ENCODE results near the gene PCDHGA8.
"Not testable (repeated sequence)": the region's sequence is repeated elsewhere in the genome, so short reads cannot be mapped to it uniquely, and the experiment has no call there.

The PCDHGA8 gene

DNA sequence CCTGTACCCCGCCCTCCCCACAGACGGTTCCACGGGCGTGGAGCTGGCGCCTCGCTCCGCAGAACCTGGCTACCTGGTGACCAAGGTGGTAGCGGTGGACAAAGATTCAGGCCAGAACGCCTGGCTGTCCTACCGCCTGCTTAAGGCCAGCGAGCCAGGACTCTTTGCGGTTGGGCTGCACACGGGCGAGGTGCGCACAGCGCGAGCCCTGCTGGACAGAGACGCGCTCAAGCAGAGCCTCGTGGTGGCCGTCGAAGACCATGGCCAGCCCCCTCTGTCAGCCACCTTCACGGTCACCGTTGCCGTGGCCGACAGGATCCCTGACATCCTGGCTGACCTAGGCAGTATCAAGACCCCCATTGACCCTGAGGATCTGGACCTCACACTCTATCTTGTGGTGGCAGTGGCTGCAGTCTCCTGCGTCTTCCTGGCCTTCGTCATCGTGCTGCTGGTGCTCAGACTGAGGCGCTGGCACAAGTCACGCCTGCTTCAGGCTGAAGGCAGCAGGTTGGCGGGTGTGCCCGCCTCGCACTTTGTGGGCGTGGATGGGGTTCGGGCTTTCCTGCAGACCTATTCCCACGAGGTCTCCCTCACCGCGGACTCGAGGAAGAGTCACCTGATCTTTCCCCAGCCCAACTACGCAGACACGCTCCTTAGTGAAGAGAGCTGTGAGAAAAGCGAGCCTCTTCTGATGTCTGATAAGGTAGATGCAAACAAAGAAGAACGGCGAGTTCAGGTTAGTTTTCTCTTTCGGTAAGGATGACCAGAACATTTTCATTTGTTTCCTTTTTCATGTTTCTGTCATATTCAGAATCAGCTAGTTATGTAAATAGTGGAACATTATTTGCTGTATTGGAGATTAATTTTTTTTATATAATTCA is 26.2 kb upstream of the PCDHGA8 start:
- no peak overlapping the region for H3K4me3 ChIP-seq (replicated peaks; ENCODE audit: low read depth, low read length)
- TF ChIP-seq, protein P1, sequence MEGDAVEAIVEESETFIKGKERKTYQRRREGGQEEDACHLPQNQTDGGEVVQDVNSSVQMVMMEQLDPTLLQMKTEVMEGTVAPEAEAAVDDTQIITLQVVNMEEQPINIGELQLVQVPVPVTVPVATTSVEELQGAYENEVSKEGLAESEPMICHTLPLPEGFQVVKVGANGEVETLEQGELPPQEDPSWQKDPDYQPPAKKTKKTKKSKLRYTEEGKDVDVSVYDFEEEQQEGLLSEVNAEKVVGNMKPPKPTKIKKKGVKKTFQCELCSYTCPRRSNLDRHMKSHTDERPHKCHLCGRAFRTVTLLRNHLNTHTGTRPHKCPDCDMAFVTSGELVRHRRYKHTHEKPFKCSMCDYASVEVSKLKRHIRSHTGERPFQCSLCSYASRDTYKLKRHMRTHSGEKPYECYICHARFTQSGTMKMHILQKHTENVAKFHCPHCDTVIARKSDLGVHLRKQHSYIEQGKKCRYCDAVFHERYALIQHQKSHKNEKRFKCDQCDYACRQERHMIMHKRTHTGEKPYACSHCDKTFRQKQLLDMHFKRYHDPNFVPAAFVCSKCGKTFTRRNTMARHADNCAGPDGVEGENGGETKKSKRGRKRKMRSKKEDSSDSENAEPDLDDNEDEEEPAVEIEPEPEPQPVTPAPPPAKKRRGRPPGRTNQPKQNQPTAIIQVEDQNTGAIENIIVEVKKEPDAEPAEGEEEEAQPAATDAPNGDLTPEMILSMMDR (IDR thresholded peaks at IDR 0.05; ENCODE audit: insufficient read depth, low read length, poor library complexity, severe bottlenecking): no peak
- no peak for DNase-seq (ENCODE audit: extremely low read depth, insufficient read length)
- H3K27me3 ChIP-seq (replicated peaks; ENCODE audit: control insufficient read depth, insufficient read depth, low read length): no peaks in the 10 kb centered on the region
- H3K36me3 ChIP-seq (ENCODE audit: control insufficient read depth, insufficient read depth, low read length): no peaks in the 10 kb centered on the region

DNA sequence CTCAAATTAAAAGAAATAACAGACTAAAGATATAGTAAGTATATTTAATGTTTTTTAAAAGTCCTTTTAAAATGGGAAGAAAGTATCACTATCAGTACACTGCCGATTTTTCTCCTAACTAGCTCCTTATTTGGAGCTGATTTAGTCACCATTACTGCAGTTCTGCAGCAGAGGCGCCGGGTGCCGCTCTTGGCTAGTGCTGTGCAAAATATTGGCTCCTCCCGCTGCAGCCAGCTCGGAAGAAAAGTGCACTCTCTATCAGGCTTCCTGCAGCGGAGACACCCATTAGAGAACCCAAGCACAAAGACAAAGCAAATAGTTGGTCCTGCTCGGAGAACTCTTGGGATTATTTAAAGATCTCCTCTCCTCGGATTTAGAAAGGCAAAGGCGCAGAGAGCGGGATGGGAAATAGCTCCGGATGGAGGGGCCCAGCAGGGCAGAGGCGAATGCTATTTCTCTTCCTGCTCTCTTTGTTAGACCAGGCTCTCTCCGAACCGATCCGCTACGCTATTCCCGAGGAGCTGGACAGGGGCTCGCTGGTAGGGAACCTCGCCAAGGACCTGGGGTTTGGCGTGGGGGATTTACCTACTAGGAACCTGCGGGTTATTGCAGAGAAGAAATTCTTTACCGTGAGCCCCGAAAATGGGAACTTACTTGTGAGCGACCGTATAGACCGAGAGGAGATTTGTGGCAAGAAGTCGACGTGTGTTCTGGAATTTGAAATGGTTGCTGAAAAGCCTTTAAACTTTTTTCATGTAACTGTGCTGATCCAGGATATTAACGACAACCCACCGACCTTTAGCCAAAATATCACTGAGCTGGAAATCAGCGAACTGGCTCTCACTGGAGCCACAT is 22.2 kb upstream of the PCDHGA8 start, which contains the start of gene PCDHGB3:
Gene PCDHGB3, plus strand, starts transcription at position 249 of the 855 bp plus-strand sequence. Its CDS starts 153 bp downstream, at position 402.
- Histone ChIP-seq H3K36me3 (ENCODE audit: control insufficient read depth, insufficient read depth, low read length) (no peaks in the 10 kb centered on the region), H3K27me3 (replicated peaks; ENCODE audit: control insufficient read depth, insufficient read depth, low read length) (no peaks in the 10 kb centered on the region), H3K4me3 (replicated peaks; ENCODE audit: low read depth, low read length) (peak within 1 kb of the TSS; percentile 64)
- DNase-seq (ENCODE audit: extremely low read depth, insufficient read length): peak; percentile 37
- TF ChIP-seq, protein P1 (IDR thresholded peaks at IDR 0.05; ENCODE audit: insufficient read depth, low read length, poor library complexity, severe bottlenecking): peak; percentile 78

DNA sequence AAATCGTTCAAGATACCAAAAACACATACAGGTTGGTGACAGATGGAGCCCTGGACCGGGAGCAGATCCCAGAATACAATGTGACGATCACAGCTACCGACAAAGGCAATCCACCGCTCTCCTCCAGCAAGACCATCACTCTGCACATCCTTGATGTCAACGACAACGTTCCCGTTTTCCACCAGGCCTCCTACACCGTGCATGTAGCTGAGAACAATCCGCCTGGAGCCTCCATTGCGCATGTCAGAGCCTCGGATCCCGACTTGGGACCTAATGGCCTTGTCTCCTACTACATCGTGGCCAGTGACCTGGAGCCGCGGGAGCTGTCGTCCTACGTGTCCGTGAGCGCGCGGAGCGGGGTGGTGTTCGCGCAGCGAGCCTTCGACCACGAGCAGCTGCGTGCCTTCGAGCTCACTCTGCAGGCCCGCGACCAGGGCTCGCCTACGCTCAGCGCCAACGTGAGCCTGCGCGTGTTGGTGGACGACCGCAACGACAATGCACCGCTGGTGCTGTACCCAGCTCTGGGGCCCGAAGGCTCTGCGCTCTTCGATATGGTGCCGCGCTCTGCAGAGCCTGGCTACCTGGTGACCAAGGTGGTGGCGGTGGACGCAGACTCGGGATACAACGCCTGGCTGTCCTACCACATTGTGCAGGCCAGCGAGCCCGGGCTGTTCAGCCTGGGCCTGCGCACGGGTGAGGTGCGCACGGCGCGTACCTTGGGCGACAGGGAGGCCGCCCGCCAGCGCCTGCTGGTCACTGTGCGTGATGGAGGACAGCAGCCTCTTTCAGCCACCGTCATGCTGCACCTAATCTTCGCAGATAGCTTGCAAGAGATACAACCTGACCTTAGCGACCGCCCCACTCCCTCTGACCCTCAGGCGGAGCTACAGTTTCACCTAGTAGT is 20.6 kb upstream of the PCDHGA8 start:
- no peaks in the 10 kb centered on the region for H3K27me3 ChIP-seq (replicated peaks; ENCODE audit: control insufficient read depth, insufficient read depth, low read length)
- H3K36me3 ChIP-seq (ENCODE audit: control insufficient read depth, insufficient read depth, low read length): no peaks in the 10 kb centered on the region
- DNase-seq (ENCODE audit: extremely low read depth, insufficient read length): no peak
- TF ChIP-seq, protein P1 (IDR thresholded peaks at IDR 0.05; ENCODE audit: insufficient read depth, low read length, poor library complexity, severe bottlenecking): no peak
- no peak overlapping the region for H3K4me3 ChIP-seq (replicated peaks; ENCODE audit: low read depth, low read length)

DNA sequence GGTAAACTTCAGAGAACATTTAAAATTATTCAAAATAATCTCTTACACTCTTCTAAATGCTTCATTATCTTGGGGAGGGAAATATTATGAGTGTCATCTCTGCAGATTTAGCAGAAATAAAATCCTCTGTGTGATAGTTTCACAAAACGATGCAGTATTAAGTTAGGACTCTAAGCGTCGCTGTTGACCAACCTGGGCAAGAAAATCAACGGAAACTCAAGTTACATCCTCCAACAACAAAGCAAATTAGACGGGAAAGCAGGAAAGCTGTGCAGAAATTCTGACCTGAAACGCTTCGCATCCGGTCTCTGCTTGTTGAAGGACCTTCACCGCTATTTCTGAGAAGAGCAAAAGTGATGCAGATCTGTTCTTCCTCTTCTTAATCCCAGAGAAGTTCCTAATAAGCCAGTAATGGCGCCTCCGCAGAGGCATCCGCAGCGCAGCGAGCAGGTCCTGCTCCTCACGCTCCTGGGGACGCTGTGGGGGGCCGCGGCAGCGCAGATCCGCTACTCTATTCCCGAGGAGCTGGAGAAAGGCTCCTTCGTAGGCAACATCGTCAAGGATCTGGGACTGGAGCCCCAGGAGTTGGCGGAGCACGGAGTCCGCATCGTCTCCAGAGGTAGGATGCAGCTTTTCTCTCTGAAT is 18.6 kb upstream of the PCDHGA8 start, which contains the start of gene PCDHGA6:
Gene PCDHGA6, plus strand, starts transcription at position 219 of the 645 bp plus-strand sequence. Its CDS starts 193 bp downstream, at position 412.
- TF ChIP-seq, protein P1 (IDR thresholded peaks at IDR 0.05; ENCODE audit: insufficient read depth, low read length, poor library complexity, severe bottlenecking): no peak
- H3K27me3 ChIP-seq (replicated peaks; ENCODE audit: control insufficient read depth, insufficient read depth, low read length): no peaks in the 10 kb centered on the region
- no peak for DNase-seq (ENCODE audit: extremely low read depth, insufficient read length)
- no peak within 1 kb of the TSS for H3K4me3 ChIP-seq (replicated peaks; ENCODE audit: low read depth, low read length)
- no peaks in the 10 kb centered on the region for H3K36me3 ChIP-seq (ENCODE audit: control insufficient read depth, insufficient read depth, low read length)

DNA sequence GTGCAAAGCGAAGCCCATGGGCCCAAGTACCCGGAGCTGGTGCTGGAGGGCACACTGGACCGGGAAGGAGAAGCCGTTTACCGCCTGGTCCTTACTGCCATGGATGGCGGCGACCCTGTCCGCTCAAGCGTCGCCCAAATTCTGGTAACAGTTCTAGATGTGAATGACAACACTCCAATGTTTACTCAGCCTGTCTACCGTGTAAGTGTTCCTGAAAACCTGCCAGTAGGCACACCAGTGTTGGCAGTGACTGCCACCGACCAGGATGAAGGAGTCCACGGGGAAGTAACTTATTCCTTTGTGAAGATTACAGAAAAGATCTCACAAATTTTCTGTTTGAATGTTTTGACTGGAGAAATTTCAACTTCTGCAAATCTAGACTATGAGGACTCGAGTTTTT is 17.8 kb upstream of the PCDHGA8 start:
- TF ChIP-seq, protein P1 (IDR thresholded peaks at IDR 0.05; ENCODE audit: insufficient read depth, low read length, poor library complexity, severe bottlenecking): no peak
- Histone ChIP-seq H3K4me3 (replicated peaks; ENCODE audit: low read depth, low read length) (no peak overlapping the region), H3K36me3 (ENCODE audit: control insufficient read depth, insufficient read depth, low read length) (no peaks in the 10 kb centered on the region), H3K27me3 (replicated peaks; ENCODE audit: control insufficient read depth, insufficient read depth, low read length) (no peaks in the 10 kb centered on the region)
- no peak for DNase-seq (ENCODE audit: extremely low read depth, insufficient read length)

DNA sequence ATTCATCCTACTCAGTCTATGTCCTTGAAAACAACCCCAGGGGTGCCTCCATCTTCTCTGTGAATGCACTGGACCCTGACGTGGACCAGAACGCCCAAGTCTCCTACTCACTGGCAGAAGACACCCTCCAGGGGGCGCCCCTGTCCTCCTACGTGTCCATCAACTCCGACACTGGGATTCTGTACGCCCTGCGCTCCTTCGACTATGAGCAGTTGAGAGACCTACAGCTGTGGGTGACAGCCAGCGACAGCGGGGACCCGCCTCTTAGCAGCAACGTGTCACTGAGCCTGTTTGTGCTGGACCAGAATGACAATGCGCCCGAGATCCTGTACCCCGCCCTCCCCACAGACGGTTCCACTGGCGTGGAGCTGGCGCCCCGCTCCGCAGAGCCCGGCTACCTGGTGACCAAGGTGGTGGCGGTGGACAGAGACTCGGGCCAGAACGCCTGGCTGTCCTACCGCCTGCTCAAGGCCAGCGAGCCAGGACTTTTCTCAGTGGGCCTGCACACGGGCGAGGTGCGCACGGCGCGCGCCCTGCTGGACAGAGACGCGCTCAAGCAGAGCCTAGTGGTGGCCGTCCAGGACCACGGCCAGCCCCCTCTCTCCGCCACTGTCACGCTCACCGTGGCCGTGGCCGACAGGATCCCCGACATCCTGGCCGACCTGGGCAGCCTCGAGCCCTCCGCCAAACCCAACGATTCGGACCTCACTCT is 16.8 kb upstream of the PCDHGA8 start:
- H3K4me3 ChIP-seq (replicated peaks; ENCODE audit: low read depth, low read length); H3K36me3 ChIP-seq (ENCODE audit: control insufficient read depth, insufficient read depth, low read length); DNase-seq (ENCODE audit: extremely low read depth, insufficient read length); H3K27me3 ChIP-seq (replicated peaks; ENCODE audit: control insufficient read depth, insufficient read depth, low read length): not testable (repeated sequence)
